CD4-positive, alpha-beta memory T cell (primary cell): ENCODE results near the gene MAP3K21. TPM values are rescaled to one million over a fixed set of nuclear protein-coding genes. Genes with fewer than 3 reads are reported as not detected.

Experiments
- CTCF ChIA-PET: fragments of 350-600 bp; sonication (Branson Sonifier 250); formaldehyde crosslinking; loops from one replicate; lab custom pipeline; 2021; ENCODE audit warnings: inconsistent platforms; ENCODE audit not compliant: partially characterized antibody; lab: Charles Lee
- POLR2A ChIA-PET: fragments of 350-600 bp; sonication (Branson Sonifier 250); formaldehyde crosslinking; loops from one replicate; lab custom pipeline; 2021; ENCODE audit not compliant: partially characterized antibody; lab: Charles Lee
- DNase-seq, 5 donors: peaks; one replicate each; pipeline versions ENCODE4 v3.0.0 to v3.0.0-alpha.2; 2020 to 2022; ENCODE audit warnings: mixed read lengths in 1 of 5
- H3K27ac ChIP-seq: one replicate; pipeline ENCODE4 v1.7.0; 2013; ENCODE audit warnings: low read depth, low read length
- H3K27me3 ChIP-seq: 2 replicates; pipeline ENCODE4 v1.7.0; 2013; ENCODE audit warnings: mild to moderate bottlenecking, low read length, moderate library complexity; ENCODE audit not compliant: insufficient read depth
- H3K36me3 ChIP-seq: 2 replicates; pipeline ENCODE4 v1.7.0; 2013; ENCODE audit warnings: mild to moderate bottlenecking, low read length, moderate library complexity; ENCODE audit not compliant: insufficient read depth
- H3K4me1 ChIP-seq: 2 replicates; pipeline ENCODE4 v1.7.0; 2013; ENCODE audit warnings: mild to moderate bottlenecking, low read length, moderate library complexity; ENCODE audit not compliant: insufficient read depth
- H3K4me3 ChIP-seq, 2 donors: one replicate each; pipeline ENCODE4 v1.7.0; 2013; ENCODE audit warnings: low read length in 2 of 2, mild to moderate bottlenecking in 1 of 2
- H3K9me3 ChIP-seq, 2 donors: one replicate each; pipeline ENCODE4 v1.7.0; 2013; ENCODE audit warnings: low read length in 2 of 2, control low read depth in 1 of 2; ENCODE audit not compliant: control insufficient read depth in 1 of 2
- H3K27ac Mint-ChIP-seq, 7 donors: one replicate each; pipeline ENCODE4 v1.8.0; 2020 to 2021; ENCODE audit warnings: mixed read lengths in 7 of 7, mild to moderate bottlenecking in 6 of 7, inconsistent platforms in 3 of 7, moderate library complexity in 3 of 7
- H3K27me3 Mint-ChIP-seq, 2 donors: one replicate each; pipeline ENCODE4 v1.8.0; 2020 to 2021; ENCODE audit warnings: mixed read lengths in 2 of 2
- H3K36me3 Mint-ChIP-seq, 2 donors: one replicate each; pipeline ENCODE4 v1.8.0; 2020 to 2021; ENCODE audit warnings: mixed read lengths in 2 of 2, inconsistent platforms in 1 of 2, mild to moderate bottlenecking in 1 of 2
- H3K4me1 Mint-ChIP-seq, 4 donors: one replicate each; pipeline ENCODE4 v1.8.0; 2020 to 2021; ENCODE audit warnings: mixed read lengths in 4 of 4, mild to moderate bottlenecking in 1 of 4
- H3K4me3 Mint-ChIP-seq, 8 donors: one replicate each; pipeline ENCODE4 v1.8.0; 2020 to 2021; ENCODE audit warnings: mixed read lengths in 8 of 8, mild to moderate bottlenecking in 7 of 8, moderate library complexity in 6 of 8, inconsistent platforms in 3 of 8
- H3K9me3 Mint-ChIP-seq, 8 donors: one replicate each; pipeline ENCODE4 v1.8.0; 2020 to 2021; ENCODE audit warnings: mixed read lengths in 8 of 8, mild to moderate bottlenecking in 5 of 8, inconsistent platforms in 3 of 8, moderate library complexity in 1 of 8
- intact Hi-C: fragments of 100-400 bp; cut with micrococcal nuclease; formaldehyde crosslinking; loops from one replicate; pipeline ENCODE4 v1.15.1; 2023
- polyA plus RNA-seq, 2 donors: library from polyadenylated mRNA; unstranded; fragments of 300-500 nt; fragmentation: Illumina TruSeq; gene quantifications; one replicate each; pipeline ENCODE4 v1.2.3, GENCODE V29; 2021
- total RNA-seq, 2 experiments: library from RNA; stranded (reverse); gene quantifications; one replicate each; pipeline ENCODE4 v1.2.3, GENCODE V29; 2021

The MAP3K21 gene
- total and polyA plus RNA-seq, 4 experiments from 2014 or later, result 0.69 to 3.0 (median 2.8) TPM; not detected in 1

DNA sequence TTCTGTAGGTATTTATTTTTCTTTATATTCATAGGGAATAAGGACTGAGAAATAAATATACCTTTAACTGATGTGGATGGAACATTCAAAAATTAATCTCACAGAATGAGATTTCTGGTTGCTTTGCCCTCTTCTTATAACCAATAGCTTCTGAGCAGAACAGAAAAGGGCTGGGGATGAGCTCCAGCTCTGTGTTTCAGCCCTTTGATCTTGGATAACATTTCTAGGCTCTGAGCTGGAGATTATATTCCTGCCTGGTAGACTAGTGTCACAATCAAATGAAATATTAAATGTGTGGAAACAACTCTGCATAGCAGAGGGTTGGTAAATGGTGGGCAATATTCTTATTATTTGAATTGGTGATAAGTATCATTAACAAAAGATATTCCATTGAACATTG is 14.6 kb downstream of the MAP3K21 start:
- intact Hi-C loops, result no loop called here
- Mint-ChIP-seq H3K27me3 (peaks cover 12 to 17% of the 10 kb centered on the region in 2 donors), H3K4me3 (no peak overlapping the region), H3K27ac (no peak overlapping the region), H3K4me1 (peaks cover 0 to 1% (median 0%) of the 10 kb centered on the region in 4 donors), H3K36me3 (peaks cover 0 to 4% of the 10 kb centered on the region in 2 donors), H3K9me3 (peaks cover 0 to 4% (median 1%) of the 10 kb centered on the region in 8 donors)
- H3K9me3 ChIP-seq, result no peaks in the 10 kb centered on the region
- H3K27ac ChIP-seq, result no peak overlapping the region
- no peak for DNase-seq
- no peaks in the 10 kb centered on the region for H3K36me3 ChIP-seq
- no peak overlapping the region for H3K4me3 ChIP-seq
- CTCF ChIA-PET, result interaction anchor here (1.3 kb wide), 1 partner anchor 23 kb away, joined by 3 read pairs; no protein-coding TSS in a partner anchor
- no peaks in the 10 kb centered on the region for H3K4me1 ChIP-seq
- POLR2A ChIA-PET, result no interaction called here
- H3K27me3 ChIP-seq, result no peaks in the 10 kb centered on the region

DNA sequence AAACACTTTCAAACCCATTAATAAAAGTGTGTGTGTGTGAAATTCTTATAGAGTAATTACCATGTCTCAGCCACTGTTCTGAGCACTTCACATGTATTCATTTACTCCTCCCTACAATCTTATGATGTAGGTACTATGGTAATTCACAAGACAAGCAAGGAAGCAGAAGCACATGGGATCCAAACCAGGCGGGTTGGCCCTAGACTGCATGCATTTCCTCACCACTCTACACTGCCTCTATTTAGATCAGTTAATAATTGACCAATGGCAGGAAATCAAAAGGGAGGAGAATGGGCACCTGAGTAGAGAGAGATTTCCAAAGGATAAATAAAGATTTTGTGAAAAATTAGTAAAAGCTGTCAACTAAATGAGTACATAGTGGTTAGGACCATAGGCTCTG is 15.7 kb downstream of the MAP3K21 start:
- Mint-ChIP-seq H3K9me3 (peaks cover 0 to 4% (median 1%) of the 10 kb centered on the region in 8 donors), H3K27me3 (peaks cover 10 to 15% of the 10 kb centered on the region in 2 donors), H3K36me3 (peaks cover 0 to 4% of the 10 kb centered on the region in 2 donors), H3K4me1 (peaks cover 0 to 1% (median 0%) of the 10 kb centered on the region in 4 donors), H3K27ac (no peak overlapping the region), H3K4me3 (no peak overlapping the region)
- Histone ChIP-seq H3K4me3 (no peak overlapping the region), H3K9me3 (no peaks in the 10 kb centered on the region), H3K4me1 (no peaks in the 10 kb centered on the region), H3K27ac (no peak overlapping the region), H3K36me3 (no peaks in the 10 kb centered on the region), H3K27me3 (no peaks in the 10 kb centered on the region)
- CTCF ChIA-PET, result no interaction called here
- POLR2A ChIA-PET, result no interaction called here
- DNase-seq, result no peak
- intact Hi-C loops, result no loop called here

DNA sequence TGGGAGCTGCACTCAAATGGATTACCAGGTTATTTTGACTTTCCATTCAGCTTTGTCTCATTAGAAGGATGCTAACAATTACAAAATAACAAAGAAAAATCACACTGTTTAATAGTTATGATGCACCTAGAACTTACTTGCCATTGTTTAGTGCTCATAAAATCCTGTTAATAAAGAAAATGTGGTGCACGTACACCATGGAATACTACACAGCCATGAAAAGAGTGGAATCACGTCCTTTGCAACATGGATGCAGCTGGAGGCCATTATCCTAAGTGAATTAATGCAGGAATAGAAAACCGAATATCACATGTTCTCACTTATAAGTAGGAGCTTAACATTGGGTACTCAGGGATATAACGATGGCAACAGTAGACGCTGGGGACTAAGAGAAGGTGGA is 19.8 kb downstream of the MAP3K21 start:
- H3K27me3 Mint-ChIP-seq, result peaks cover 1 to 4% of the 10 kb centered on the region in 2 donors
- H3K4me1 Mint-ChIP-seq, result no peaks in the 10 kb centered on the region
- Histone ChIP-seq H3K27me3 (no peaks in the 10 kb centered on the region), H3K4me3 (no peak overlapping the region), H3K36me3 (no peaks in the 10 kb centered on the region), H3K9me3 (no peaks in the 10 kb centered on the region), H3K4me1 (no peaks in the 10 kb centered on the region), H3K27ac (no peak overlapping the region)
- intact Hi-C loops, result no loop called here
- CTCF ChIA-PET, result no interaction called here
- POLR2A ChIA-PET, result no interaction called here
- H3K36me3 Mint-ChIP-seq, result peaks cover 0 to 4% of the 10 kb centered on the region in 2 donors
- DNase-seq, result no peak
- no peak overlapping the region for H3K27ac Mint-ChIP-seq
- H3K9me3 Mint-ChIP-seq, result peaks cover 0 to 4% (median 1%) of the 10 kb centered on the region in 8 donors
- H3K4me3 Mint-ChIP-seq, result no peak overlapping the region

DNA sequence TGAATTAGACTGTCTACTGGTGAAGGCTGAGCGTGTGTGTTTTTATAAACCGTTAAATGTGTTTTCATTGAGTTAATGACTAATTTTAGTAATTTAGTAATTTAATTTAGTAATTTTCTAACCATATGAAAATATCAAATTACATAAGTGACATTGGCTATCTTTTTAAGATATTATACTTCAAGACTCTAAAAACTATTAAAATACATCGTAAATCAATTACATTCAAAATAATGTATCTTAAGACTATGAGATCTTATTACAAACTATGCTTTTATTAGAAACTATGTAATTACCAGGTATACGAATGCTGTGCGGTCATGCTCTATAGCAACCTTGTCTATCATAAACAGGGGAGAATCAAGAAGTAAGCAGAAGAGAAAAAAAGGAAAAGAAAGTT is 21.6 kb downstream of the MAP3K21 start:
- no peaks in the 10 kb centered on the region for H3K4me1 Mint-ChIP-seq
- intact Hi-C loops, result no loop called here

DNA sequence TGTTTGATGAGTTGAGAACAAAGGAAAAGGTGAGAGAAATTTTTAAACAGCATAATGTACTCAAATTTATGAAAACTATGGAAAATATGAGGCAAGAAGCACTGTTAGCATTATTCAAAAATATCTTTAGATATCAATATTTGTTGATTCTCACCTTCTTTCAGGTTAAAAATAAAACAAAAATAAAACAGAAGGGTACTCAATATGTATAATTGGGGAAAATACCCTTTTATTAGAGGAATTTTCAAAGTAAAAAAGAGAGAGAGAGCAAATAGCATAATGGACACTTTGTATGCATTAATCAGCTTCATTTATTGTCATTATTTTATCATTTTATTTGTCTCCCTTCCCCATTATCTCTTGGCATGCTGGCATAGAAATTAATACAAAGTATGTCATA is 27.5 kb downstream of the MAP3K21 start:
- no peak overlapping the region for H3K27ac ChIP-seq
- no peak for DNase-seq
- Mint-ChIP-seq H3K9me3 (no peaks in the 10 kb centered on the region), H3K4me1 (peaks cover 0 to 12% (median 6%) of the 10 kb centered on the region in 4 donors), H3K27me3 (no peaks in the 10 kb centered on the region), H3K27ac (no peak overlapping the region), H3K36me3 (peaks cover 0 to 6% of the 10 kb centered on the region in 2 donors), H3K4me3 (no peak overlapping the region)
- intact Hi-C loops, result no loop called here
- no peaks in the 10 kb centered on the region for H3K36me3 ChIP-seq
- H3K27me3 ChIP-seq, result no peaks in the 10 kb centered on the region
- CTCF ChIA-PET, result no interaction called here
- H3K4me1 ChIP-seq, result peaks cover 4% of the 10 kb centered on the region
- no peaks in the 10 kb centered on the region for H3K9me3 ChIP-seq
- no peak overlapping the region for H3K4me3 ChIP-seq
- POLR2A ChIA-PET, result no interaction called here

More for the DNA sequence above, 21.6 kb downstream of the MAP3K21 start:
- Mint-ChIP-seq H3K27me3 (peaks cover 0 to 4% of the 10 kb centered on the region in 2 donors), H3K4me3 (no peak overlapping the region), H3K27ac (no peak overlapping the region), H3K36me3 (no peaks in the 10 kb centered on the region), H3K9me3 (no peaks in the 10 kb centered on the region)
- H3K4me3 ChIP-seq, result no peak overlapping the region
- POLR2A ChIA-PET, result no interaction called here
- H3K4me1 ChIP-seq, result no peaks in the 10 kb centered on the region
- no peaks in the 10 kb centered on the region for H3K36me3 ChIP-seq
- H3K27me3 ChIP-seq, result no peaks in the 10 kb centered on the region
- DNase-seq, result no peak
- H3K9me3 ChIP-seq, result no peaks in the 10 kb centered on the region
- CTCF ChIA-PET, result no interaction called here
- no peak overlapping the region for H3K27ac ChIP-seq

DNA sequence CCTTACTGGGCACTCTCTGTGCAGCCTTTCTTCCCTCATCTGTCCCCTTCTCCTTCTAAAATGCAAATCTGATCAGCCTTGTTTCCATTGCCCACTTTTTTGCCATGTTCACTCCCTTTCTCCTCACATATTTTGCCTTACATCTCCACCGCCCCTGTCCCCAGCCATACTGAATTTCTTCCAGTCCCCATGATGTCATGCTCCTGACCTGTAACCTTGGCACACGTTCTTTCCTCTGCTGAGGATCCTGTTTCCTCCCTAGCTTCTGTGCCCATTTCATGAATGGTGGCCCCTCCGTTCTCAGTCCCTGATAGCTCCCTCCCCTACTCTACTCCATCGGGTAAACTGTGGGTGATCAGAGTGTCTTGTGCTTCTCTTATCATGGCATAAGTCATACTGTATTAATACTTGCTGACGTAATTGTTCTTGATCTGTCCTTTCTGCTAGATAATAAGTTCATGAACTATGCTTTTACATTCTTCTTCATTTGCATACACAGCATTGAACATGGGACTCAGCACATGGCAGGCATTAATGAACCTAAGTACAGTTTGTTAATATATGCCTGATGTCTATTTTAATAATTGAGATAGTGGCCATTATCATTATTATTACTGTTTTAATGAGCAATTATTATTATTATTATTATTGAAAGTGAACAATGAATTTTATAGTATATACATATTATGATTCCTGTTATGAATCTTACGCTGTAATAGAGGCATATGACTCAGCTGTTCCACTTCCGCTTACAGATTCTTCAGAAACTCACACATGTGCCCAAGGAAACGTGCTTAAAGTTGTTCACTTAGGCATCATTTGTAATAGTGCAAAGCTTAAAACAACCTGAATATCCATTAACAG is 28.5 kb downstream of the MAP3K21 start:
- H3K9me3 ChIP-seq, result no peaks in the 10 kb centered on the region
- Mint-ChIP-seq H3K4me1 (peaks cover 0 to 12% (median 6%) of the 10 kb centered on the region in 4 donors), H3K4me3 (peak overlapping the region in 5 of 8 donors; percentile 13 to 64 (median 35)), H3K27ac (no peak overlapping the region), H3K27me3 (no peaks in the 10 kb centered on the region), H3K36me3 (peaks cover 0 to 6% of the 10 kb centered on the region in 2 donors), H3K9me3 (no peaks in the 10 kb centered on the region)
- H3K36me3 ChIP-seq, result no peaks in the 10 kb centered on the region
- CTCF ChIA-PET, result no interaction called here
- intact Hi-C loops, result no loop called here
- H3K27ac ChIP-seq, result no peak overlapping the region
- no peaks in the 10 kb centered on the region for H3K27me3 ChIP-seq
- H3K4me3 ChIP-seq, result no peak overlapping the region
- POLR2A ChIA-PET, result no interaction called here
- H3K4me1 ChIP-seq, result peaks cover 4% of the 10 kb centered on the region
- peak in 1 of 5 donors; percentile 38 for DNase-seq

DNA sequence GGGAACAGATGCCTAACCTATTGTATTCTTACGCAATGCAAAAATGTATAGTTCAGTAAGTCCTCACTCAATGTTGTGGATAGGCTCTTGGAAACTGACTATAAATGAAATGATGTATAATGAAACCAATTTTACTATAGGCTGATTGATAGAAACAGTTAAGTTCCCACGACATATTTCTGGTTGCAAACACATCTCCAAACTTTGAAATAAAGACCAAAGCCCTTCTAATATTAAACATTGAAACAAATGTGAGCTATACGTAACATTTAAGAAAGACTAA is 29.1 kb downstream of the MAP3K21 start:
- H3K4me1 ChIP-seq, result peaks cover 4% of the 10 kb centered on the region
- Mint-ChIP-seq H3K9me3 (no peaks in the 10 kb centered on the region), H3K36me3 (peaks cover 0 to 6% of the 10 kb centered on the region in 2 donors), H3K27ac (no peak overlapping the region), H3K4me1 (peaks cover 0 to 12% (median 6%) of the 10 kb centered on the region in 4 donors), H3K27me3 (no peaks in the 10 kb centered on the region), H3K4me3 (peak overlapping the region in 6 of 8 donors; percentile 10 to 64 (median 32))
- DNase-seq, result no peak
- H3K36me3 ChIP-seq, result no peaks in the 10 kb centered on the region
- POLR2A ChIA-PET, result no interaction called here
- CTCF ChIA-PET, result no interaction called here
- H3K27ac ChIP-seq, result no peak overlapping the region
- H3K27me3 ChIP-seq, result no peaks in the 10 kb centered on the region
- H3K9me3 ChIP-seq, result no peaks in the 10 kb centered on the region
- no peak overlapping the region for H3K4me3 ChIP-seq
- intact Hi-C loops, result no loop called here
